RWPE1 (cell line): Measurements from ENCODE around the gene FOXF2.
"Not testable (repeated sequence)": the region's sequence is repeated elsewhere in the genome, so short reads cannot be mapped to it uniquely, and the experiment has no call there.

Experiments
- CTCF ChIA-PET: fragments of 350-600 bp; sonication (Branson Sonifier 250); formaldehyde crosslinking; extraction: SDS; loops from one replicate; lab custom pipeline; 2021; lab: Yijun Ruan, JAX
- POLR2A ChIA-PET: fragments of 400-600 bp; formaldehyde crosslinking; extraction: SDS; loops from one replicate; lab custom pipeline; 2020; ENCODE audit warnings: antibody characterized with exemption; ENCODE audit not compliant: low non-redundant PET; lab: Yijun Ruan, JAX
- DNase-seq: peaks from one replicate; pipeline ENCODE4 v3.0.0; 2012; ENCODE audit warnings: low spot score
- H3K27ac ChIP-seq: fragments of 450-650 bp; 2 replicates; pipeline ENCODE4 v1.5.1; 2017
- CTCF ChIP-seq: fragments of 450-650 bp; conservative IDR thresholded peaks from 2 replicates; pipeline ENCODE4 v1.5.1; 2017; ENCODE audit warnings: low read depth, mild to moderate bottlenecking

FOXF2 gene

GRCh38 chr6:1365686-1366085 is 23.7 kb upstream of the FOXF2 start:
- H3K27ac ChIP-seq, result no peak overlapping the region
- no peak for DNase-seq
- TF ChIP-seq CTCF, result no peak
- ChIA-PET POLR2A (no interaction called here), CTCF (interaction anchor here (0.6 to 1.0 kb wide), 3 partner anchors 16 to 834 kb away, joined by 3 read pairs; no protein-coding TSS in a partner anchor)

DNA sequence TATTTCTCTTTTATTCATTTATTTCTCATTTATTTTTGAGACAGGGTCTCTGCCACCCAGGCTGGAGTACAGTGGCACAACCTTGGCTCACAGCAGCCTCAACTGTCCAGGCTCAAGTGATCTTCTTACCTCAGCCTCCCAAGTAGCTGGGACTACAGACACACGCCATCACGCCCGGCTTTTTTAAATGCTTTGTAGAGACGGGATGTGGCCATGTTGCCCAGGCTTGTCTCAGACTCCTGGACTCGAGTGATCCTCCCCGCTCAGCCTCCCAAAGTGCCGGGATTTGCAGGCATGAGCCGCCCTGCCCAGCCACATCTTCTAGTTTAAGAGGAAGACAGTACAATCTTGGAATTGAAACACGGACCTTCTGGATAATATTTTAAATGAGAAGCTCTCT is 21.6 kb upstream of the FOXF2 start:
- CTCF ChIA-PET, result interaction anchor here (0.7 kb wide), 1 partner anchor 29 kb away, joined by 4 read pairs; no protein-coding TSS in a partner anchor
- DNase-seq, result no peak
- POLR2A ChIA-PET, result no interaction called here
- H3K27ac ChIP-seq, result no peak overlapping the region
- no peak for TF ChIP-seq CTCF

- no peak overlapping the region for H3K27ac ChIP-seq
- CTCF ChIA-PET, result no interaction called here
- no peak for TF ChIP-seq CTCF
- no peak for DNase-seq
- POLR2A ChIA-PET, result no interaction called here
Observed at GRCh38 chr6:1368940-1369339, 20.4 kb upstream of the FOXF2 start.

GRCh38 chr6:1369695-1370094 is 19.7 kb upstream of the FOXF2 start:
- CTCF ChIA-PET, DNase-seq, POLR2A ChIA-PET, H3K27ac ChIP-seq: not testable (repeated sequence)

DNA sequence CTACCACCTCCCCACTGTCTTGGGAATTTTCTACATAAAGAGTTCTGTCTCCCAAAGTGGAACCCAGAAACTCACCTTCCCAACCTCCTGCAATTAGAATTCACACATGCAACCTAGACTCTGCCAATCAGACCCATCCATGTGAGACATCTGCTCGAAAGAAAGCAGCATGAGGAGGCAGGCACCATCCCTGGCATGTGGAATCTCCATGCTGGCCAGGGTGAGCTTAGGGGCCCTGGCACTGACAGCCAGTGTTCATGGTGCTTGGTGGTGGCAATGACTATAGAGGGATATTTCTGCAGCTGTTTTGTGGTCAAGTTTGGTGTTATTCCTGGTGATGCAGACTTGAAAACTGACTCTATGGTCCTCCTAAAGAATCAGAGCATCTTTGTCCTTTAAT is 17.4 kb upstream of the FOXF2 start:
- DNase-seq, result no peak
- CTCF ChIA-PET, result interaction anchor here (0.6 kb wide), 2 partner anchors 47 to 329 kb away, joined by 3 to 4 read pairs; no protein-coding TSS in a partner anchor
- POLR2A ChIA-PET, result no interaction called here

GRCh38 chr6:1372690-1373089 is 16.7 kb upstream of the FOXF2 start:
- TF ChIP-seq CTCF, result no peak
- DNase-seq, result no peak
- H3K27ac ChIP-seq, result no peak overlapping the region
- ChIA-PET CTCF (interaction anchor here (0.6 kb wide), 2 partner anchors 47 to 330 kb away, joined by 3 to 4 read pairs; no protein-coding TSS in a partner anchor), POLR2A (no interaction called here)

More for the DNA sequence above, 17.4 kb upstream of the FOXF2 start:
- H3K27ac ChIP-seq, result no peak overlapping the region
- no peak for TF ChIP-seq CTCF

GRCh38 chr6:1376653-1377052 is 12.7 kb upstream of the FOXF2 start:
- H3K27ac ChIP-seq, result no peak overlapping the region
- TF ChIP-seq CTCF, result no peak
- CTCF ChIA-PET, result interaction anchor here (0.6 to 1.0 kb wide), 2 partner anchors 60 to 654 kb away, joined by 3 read pairs; no protein-coding TSS in a partner anchor
- POLR2A ChIA-PET, result no interaction called here
- no peak for DNase-seq
